Measurements from ENCODE around the gene VSIG10L. TPM values are rescaled to one million over a fixed set of nuclear protein-coding genes. Genes with fewer than 3 reads are reported as not detected.

VSIG10L gene
- total RNA-seq, 1 experiment from 2014 or later: 4.6 TPM

- intact Hi-C loops (cut with micrococcal nuclease): loop anchor here (1.0 kb wide), 2 partner anchors 27 to 28 kb away; no protein-coding TSS in a partner anchor
- no peaks in the 10 kb centered on the region for H3K9me2 ChIP-seq (ENCODE audit: insufficient read depth)
- H3K4me2 ChIP-seq (ENCODE audit: low read length): peak overlapping the region; percentile 88
- H3K4me1 ChIP-seq (ENCODE audit: control insufficient read depth in 1 of 2, insufficient read depth in 2 of 2, low read length in 2 of 2): peaks cover 33 to 49% of the 10 kb centered on the region in 2 experiments
- H3K36me3 ChIP-seq (ENCODE audit: control insufficient read depth in 1 of 2, insufficient read depth in 2 of 2, low read length in 2 of 2): no peaks in the 10 kb centered on the region
- H3K9me3 ChIP-seq (ENCODE audit: control insufficient read depth in 1 of 2, insufficient read depth in 1 of 2, low read depth in 1 of 2, low read length in 2 of 2): no peaks in the 10 kb centered on the region
- peak overlapping the region; percentile 84 for H3K27ac ChIP-seq (ENCODE audit: low read depth, low read length)
- H3K79me2 ChIP-seq (ENCODE audit: insufficient read depth, low read length): peaks cover 40% of the 10 kb centered on the region
- no peaks in the 10 kb centered on the region for H4K20me1 ChIP-seq (ENCODE audit: insufficient read depth)
- BruUV-seq (replicated peaks): no TSS peak
- POLR2A ChIA-PET: interaction anchor here (0.7 to 1.5 kb wide), 6 partner anchors 8 to 28 kb away, joined by 3 to 12 read pairs (median 5); partner anchors contain the start of gene VSIG10L
- peak overlapping the region; percentile 96 for H3K9ac ChIP-seq (ENCODE audit: low read length)
- no peaks in the 10 kb centered on the region for H3K27me3 ChIP-seq (ENCODE audit: insufficient read depth, low read length)
- DNase-seq (ENCODE audit: low read depth, low spot score) (no peak), ATAC-seq (no peak)
- TF ChIP-seq EZH2phosphoT487 (IDR thresholded peaks at IDR 0.05; ENCODE audit: borderline replicate concordance): no peak
- peak; percentile 71; the same call in 1 of the 2 replicates for TF ChIP-seq SIN3A (IDR thresholded peaks at IDR 0.05; ENCODE audit: low read depth)
- peak; percentile 26 for TF ChIP-seq POLR2A (IDR thresholded peaks at IDR 0.05; ENCODE audit: borderline replicate concordance, extremely low read depth, insufficient read depth, insufficient read length)
- TF ChIP-seq POLR2AphosphoS5 (IDR thresholded peaks at IDR 0.05; ENCODE audit: low read depth, low read length): peak; percentile 77
- CTCF ChIA-PET: interaction anchor here (0.6 to 1.1 kb wide), 4 partner anchors 27 to 410 kb away, joined by 3 to 12 read pairs (median 3); no protein-coding TSS in a partner anchor
- no peak overlapping the region for H2AFZ ChIP-seq (ENCODE audit: low read depth, low read length, poor library complexity, severe bottlenecking)
- peak overlapping the region; percentile 78 to 94 for H3K4me3 ChIP-seq (replicated peaks in 1 of 2; ENCODE audit: low read depth in 1 of 2, low read length in 2 of 2)
- RAD21 ChIA-PET (ENCODE audit: low non-redundant PET in 1 of 2, low total read pairs in 2 of 2, uncharacterized antibody in 2 of 2, unreplicated experiment in 2 of 2): interaction anchor here in 1 of 2 experiments (1.0 kb wide), 1 partner anchor 27 kb away, joined by 4 read pairs; no protein-coding TSS in a partner anchor
Observed at GRCh38 chr19:51367255-51367564, 25.3 kb upstream of the VSIG10L start.

GRCh38 chr19:51366389-51367254, 24.7 kb upstream of the VSIG10L start:
- H3K4me2 ChIP-seq (ENCODE audit: low read length): peak overlapping the region; percentile 88
- DNase-seq (ENCODE audit: low read depth, low spot score): peak; percentile 95
- H2AFZ ChIP-seq (ENCODE audit: low read depth, low read length, poor library complexity, severe bottlenecking): no peak overlapping the region
- H3K27ac ChIP-seq (ENCODE audit: low read depth, low read length): peak overlapping the region; percentile 84
- H3K79me2 ChIP-seq (ENCODE audit: insufficient read depth, low read length): peaks cover 44% of the 10 kb centered on the region
- RAD21 ChIA-PET (ENCODE audit: low non-redundant PET in 1 of 2, low total read pairs in 2 of 2, uncharacterized antibody in 2 of 2, unreplicated experiment in 2 of 2): interaction anchor here in 1 of 2 experiments (1.0 kb wide), 1 partner anchor 27 kb away, joined by 4 read pairs; no protein-coding TSS in a partner anchor
- no peaks in the 10 kb centered on the region for H3K9me3 ChIP-seq (ENCODE audit: control insufficient read depth in 1 of 2, insufficient read depth in 1 of 2, low read depth in 1 of 2, low read length in 2 of 2)
- BruUV-seq (replicated peaks): TSS peak; percentile 63
- no peaks in the 10 kb centered on the region for H3K27me3 ChIP-seq (ENCODE audit: insufficient read depth, low read length)
- no peaks in the 10 kb centered on the region for H3K9me2 ChIP-seq (ENCODE audit: insufficient read depth)
- no peaks in the 10 kb centered on the region for H3K36me3 ChIP-seq (ENCODE audit: control insufficient read depth in 1 of 2, insufficient read depth in 2 of 2, low read length in 2 of 2)
- H4K20me1 ChIP-seq (ENCODE audit: insufficient read depth): no peaks in the 10 kb centered on the region
- intact Hi-C loops (cut with micrococcal nuclease): loop anchor here (1.0 kb wide), 2 partner anchors 27 to 28 kb away; no protein-coding TSS in a partner anchor
- peak overlapping the region; percentile 78 to 94 for H3K4me3 ChIP-seq (replicated peaks in 1 of 2; ENCODE audit: low read depth in 1 of 2, low read length in 2 of 2)
- POLR2A ChIA-PET: interaction anchor here (1.4 to 1.5 kb wide), 2 partner anchors 27 to 29 kb away, joined by 7 to 12 read pairs; no protein-coding TSS in a partner anchor
- ATAC-seq: peak; percentile 71
- CTCF ChIA-PET: interaction anchor here (1.1 kb wide), 1 partner anchor 31 kb away, joined by 3 read pairs; no protein-coding TSS in a partner anchor
- peak overlapping the region; percentile 96 for H3K9ac ChIP-seq (ENCODE audit: low read length)
- H3K4me1 ChIP-seq (ENCODE audit: control insufficient read depth in 1 of 2, insufficient read depth in 2 of 2, low read length in 2 of 2): peaks cover 38 to 54% of the 10 kb centered on the region in 2 experiments
- TF ChIP-seq ELF1 (IDR thresholded peaks at IDR 0.05; ENCODE audit: borderline replicate concordance, low read depth) (no peak), EZH2 (IDR thresholded peaks at IDR 0.05) (no peak), SP1 (IDR thresholded peaks at IDR 0.05; ENCODE audit: low read depth) (peak; percentile 62), CBX3 (IDR thresholded peaks at IDR 0.05; ENCODE audit: low read depth) (no peak), SIN3A (IDR thresholded peaks at IDR 0.05; ENCODE audit: low read depth) (peak; percentile 60), EZH2phosphoT487 (IDR thresholded peaks at IDR 0.05; ENCODE audit: borderline replicate concordance) (no peak), YY1 (IDR thresholded peaks at IDR 0.05; ENCODE audit: extremely low read depth, insufficient replicate concordance, low read depth, low read length) (no peak), MAX (IDR thresholded peaks at IDR 0.05) (peak; percentile 35; the same call in 1 of the 2 replicates), ATF3 (IDR thresholded peaks at IDR 0.05) (no peak), TCF7L2 (IDR thresholded peaks at IDR 0.05; ENCODE audit: borderline replicate concordance, extremely low read depth, insufficient read depth, insufficient read length) (no peak), JUND (IDR thresholded peaks at IDR 0.05) (no peak), SRF (IDR thresholded peaks at IDR 0.05; ENCODE audit: low read depth) (no peak), POLR2A (IDR thresholded peaks at IDR 0.05; ENCODE audit: borderline replicate concordance, extremely low read depth, insufficient read depth, insufficient read length) (peak; percentile 91), FOSL1 (IDR thresholded peaks at IDR 0.05; ENCODE audit: low read depth) (no peak), CTCF (IDR thresholded peaks at IDR 0.05 in 2 of 3, conservative IDR thresholded peaks at IDR 0.05 in 1 of 3; ENCODE audit: borderline replicate concordance in 1 of 3, insufficient read depth in 1 of 3, low read depth in 2 of 3, low read length in 2 of 3) (no peak), EGR1 (IDR thresholded peaks at IDR 0.05; ENCODE audit: low read depth) (no peak)

All from HCT116 (cell line).